Measurements from ENCODE around the gene OR51B6.
"Not testable (repeated sequence)": the region's sequence is repeated elsewhere in the genome, so short reads cannot be mapped to it uniquely, and the experiment has no call there.

OR51B6 gene

DNA sequence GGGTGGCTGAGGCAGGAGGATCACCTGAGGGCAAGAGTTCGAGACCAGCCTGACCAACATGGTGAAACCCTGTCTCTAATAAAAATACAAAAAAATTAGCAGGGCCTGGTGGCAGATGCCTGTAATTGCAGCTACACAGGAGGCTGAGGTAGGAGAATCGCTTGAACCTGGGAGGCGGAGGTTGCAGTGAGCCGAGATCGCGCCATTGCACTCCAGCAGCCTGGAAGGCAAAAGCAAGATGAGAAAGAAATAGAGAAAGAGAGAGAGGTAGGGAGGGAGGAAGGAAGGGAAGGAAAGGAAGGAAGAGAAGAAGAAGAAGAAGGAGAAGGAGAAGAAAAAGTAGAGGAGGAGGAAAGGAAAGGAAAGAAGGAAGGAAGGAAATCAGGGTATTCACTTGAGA lies 15.1 kb downstream of the OR51B6 start:
- not testable (repeated sequence) for DNase-seq

DNA sequence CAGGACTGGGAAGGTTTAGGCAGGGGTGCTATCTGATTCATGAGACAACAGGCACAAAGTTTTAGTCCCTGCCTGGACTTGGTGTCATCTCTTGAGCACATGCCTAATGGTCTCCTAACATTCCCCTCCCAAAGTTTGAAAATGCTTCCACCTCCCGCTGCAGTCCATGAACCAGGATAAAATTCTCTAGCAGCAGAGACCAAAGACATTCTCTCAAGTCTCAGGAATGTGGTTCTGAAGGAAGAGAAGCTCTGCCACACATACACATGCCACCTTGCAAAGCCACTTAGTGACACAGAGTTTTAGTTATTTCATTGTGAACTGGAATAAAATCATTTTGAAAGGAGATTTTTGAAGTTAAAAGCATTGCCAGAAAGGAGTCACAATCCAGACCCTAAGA lies 15.5 kb downstream of the OR51B6 start:
- no peak for DNase-seq

DNA sequence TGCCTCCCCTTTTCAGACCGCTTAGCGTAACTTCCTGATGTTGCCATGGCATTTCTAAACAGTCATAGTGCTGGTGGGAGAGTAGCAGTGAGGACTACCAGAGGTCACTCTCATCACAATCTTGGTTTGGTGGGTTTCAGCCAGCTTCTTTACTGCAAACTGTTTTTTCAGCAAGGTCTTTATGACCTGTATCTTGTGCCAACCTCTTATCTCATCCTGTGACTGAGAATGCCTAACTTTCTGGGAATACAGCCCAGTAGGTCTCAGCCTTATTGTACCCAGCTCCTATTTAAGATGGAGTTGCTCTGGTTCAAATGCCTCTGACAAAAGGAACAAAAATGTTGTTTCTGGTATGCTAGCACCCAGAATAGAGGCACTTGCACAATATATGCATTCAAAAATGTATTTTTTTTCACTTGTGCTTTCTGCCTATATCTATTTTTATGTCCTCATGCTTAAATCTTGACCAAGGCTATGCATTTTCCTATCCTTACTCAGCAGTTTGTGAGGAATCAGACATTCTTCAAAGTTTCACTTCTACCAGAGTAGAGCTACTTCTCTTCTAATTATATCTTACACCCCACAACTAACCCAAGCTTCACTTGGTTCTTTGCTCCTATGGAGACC lies 16.3 kb downstream of the OR51B6 start:
- DNase-seq, result no peak

DNA sequence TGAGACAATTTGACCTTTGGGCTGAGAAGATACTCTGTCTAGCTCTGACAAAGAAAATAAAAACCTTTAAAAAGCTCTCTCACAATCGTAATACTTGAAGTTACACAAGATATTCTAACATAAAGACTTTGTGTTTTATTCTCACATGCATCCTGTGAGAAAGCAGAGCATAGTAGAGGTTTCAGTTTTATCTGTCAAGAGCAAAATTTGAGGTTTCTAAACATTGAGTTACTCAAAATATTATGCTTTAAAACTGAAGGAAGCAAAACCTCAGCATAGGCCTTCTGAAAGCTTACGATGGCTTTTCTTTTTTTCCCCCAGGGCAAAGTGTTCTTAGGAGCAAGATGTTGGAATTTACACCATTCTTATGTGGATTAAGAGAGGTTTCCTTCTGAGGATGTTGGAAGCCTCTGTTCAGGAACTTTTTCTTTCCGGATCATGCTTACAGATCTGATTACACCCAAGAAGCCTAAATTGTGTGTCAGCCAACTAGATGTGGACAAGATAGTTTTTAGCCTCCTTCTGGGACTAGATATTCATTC lies 17.3 kb downstream of the OR51B6 start:
- DNase-seq, result no peak

DNA sequence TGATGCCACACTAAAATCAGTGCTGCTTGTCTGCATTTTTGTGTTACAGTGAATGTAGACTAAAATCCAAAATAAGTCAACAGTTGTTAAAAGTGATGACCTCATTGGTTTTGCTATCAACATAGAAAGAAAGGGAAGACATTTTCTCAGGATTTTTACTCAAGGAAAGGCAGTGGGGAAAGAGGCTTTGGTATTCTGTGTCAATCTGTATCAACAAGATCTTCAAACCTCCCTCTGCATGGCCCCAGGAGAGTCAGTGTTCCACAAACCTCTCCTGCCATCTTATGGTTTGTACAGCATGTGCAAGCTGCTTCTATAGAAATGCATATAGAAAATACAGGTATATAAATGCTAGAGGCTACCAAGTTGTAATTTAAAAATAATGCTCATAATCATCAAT lies 18.5 kb downstream of the OR51B6 start:
- peak in 1 of 14 donors; percentile 65 for DNase-seq

DNA sequence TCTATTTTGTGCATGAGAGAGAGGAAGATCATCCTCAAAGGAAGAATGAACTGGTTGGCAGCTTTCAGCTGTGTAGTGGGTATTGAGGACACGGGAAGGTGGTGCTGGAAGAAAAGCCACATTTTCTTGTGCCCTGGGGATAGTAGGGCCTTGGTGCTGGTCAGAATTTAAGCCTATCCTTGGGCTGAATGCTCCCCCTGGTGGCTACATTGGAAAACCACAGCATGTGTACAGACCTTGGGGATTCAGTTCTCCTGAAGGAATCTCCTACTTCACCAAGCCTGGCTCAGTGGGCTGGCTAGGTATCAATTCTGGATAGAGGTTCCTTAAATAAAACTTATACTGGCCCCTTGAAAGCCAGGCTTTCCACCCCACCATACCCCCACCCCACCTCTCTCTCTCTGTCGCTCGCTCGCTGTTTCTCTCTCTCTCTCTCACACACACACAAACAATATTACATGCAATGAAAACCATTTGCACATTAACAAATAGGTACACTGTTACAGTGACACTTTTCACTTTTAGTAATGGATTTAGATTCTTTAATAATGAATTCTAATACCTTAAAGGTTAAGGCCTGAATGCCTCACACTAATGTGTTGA lies 29.5 kb downstream of the OR51B6 start:
- DNase-seq, result peak in 5 of 14 donors; percentile 1 to 32 (median 13)

DNA sequence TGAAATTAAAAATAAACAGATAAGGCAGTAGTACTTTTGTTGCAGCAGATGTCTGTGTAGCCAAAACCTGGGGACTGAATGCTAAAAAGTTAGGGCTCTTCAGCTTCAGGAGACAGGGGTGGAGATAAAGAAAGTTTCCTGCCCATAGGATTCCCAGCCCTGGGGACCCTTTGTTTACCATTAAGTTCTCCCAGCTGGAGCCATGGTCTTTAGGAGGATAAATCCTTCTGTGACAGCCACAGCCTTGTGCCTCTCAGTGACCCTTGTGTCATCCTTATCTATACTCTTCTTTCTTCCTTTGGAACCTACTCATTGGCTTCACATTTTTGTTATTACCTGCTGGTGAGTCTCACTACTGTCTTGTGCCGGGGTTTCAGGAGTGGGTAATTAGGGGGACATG lies 32.3 kb downstream of the OR51B6 start, which contains the start of gene OR51M1:
Gene OR51M1 (plus strand): TSS at position 237 of the 400 bp plus-strand sequence. CDS start 5,587 bp downstream, outside the sequence.
- DNase-seq, result no peak

DNA sequence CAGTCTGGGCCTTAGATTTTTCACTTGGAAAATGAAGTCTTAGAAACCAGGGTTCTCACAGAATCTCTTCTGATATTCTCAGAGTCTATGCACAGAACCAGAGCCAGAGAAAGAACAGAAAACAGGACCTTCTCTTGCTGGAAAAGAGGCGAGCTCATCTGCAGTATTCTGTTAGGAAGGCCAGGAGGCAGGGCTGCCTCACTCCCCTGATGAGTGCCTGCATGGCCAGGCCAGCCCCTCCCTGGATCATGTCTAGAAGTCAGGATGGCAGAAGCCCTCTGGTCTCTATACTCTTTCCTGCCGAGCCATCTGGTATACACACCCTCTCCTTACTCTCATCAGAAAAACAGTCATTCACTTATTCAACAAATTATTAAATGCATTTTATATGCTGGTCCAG lies 33.0 kb downstream of the OR51B6 start:
- no peak for DNase-seq

DNA sequence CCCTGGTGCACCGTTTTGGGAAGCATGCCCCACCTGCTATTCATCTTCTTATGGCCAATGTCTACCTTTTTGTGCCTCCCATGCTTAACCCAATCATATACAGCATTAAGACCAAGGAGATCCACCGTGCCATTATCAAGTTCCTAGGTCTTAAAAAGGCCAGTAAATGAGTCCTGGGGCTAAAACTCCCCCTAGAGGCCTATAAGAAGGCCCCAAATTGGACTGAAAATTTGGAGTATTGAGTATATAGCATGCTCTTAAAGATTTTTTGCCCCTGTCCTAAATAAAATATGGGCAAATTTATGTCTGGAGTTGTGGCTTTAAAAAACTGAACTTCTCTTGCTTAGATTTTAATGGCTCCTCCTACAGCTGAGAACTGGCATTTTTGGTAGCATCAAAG lies 38.9 kb downstream of the OR51B6 start:
- no peak for DNase-seq

DNA sequence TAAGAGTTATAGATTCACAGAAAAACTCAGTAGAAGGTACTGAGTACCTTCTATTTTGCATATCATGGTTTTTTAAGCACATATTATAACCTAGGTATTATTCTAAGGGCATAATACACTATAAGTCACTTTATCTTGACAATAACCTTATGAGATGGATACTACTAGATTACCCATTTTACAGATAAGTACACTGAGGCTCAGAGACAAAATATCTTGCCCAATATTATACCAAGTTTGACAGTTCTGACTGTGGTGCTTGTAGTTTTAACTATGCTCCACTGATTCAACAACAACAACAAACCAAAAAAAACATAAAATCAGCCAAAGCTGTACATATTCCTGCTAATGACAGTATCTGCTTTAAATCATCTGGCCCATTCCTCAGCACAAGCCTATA lies 42.8 kb downstream of the OR51B6 start:
- no peak for DNase-seq

DNA sequence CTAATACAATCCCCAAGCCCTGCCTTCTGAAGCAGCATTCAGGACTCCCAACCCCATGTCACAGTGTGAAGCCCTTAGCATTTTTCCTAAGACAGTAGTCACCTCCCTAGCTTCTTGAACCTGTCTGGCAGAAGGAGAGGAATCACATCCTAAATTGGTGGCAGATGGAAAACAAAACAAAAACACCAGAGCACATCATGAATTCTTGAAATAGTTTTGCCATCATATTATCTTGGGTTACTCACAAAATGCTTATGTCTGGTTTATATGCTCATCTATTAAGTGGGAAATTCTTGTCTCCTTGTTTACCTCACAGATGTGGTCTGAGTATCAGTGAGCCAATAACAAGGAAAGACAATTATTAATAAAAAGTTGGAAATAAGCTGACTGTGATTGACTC lies 47.6 kb downstream of the OR51B6 start:
- DNase-seq, result no peak
